ENCODE measurements around the gene ECSIT.
"Not testable (repeated sequence)": the region's sequence is repeated elsewhere in the genome, so short reads cannot be mapped to it uniquely, and the experiment has no call there.

Gene ECSIT, protein sequence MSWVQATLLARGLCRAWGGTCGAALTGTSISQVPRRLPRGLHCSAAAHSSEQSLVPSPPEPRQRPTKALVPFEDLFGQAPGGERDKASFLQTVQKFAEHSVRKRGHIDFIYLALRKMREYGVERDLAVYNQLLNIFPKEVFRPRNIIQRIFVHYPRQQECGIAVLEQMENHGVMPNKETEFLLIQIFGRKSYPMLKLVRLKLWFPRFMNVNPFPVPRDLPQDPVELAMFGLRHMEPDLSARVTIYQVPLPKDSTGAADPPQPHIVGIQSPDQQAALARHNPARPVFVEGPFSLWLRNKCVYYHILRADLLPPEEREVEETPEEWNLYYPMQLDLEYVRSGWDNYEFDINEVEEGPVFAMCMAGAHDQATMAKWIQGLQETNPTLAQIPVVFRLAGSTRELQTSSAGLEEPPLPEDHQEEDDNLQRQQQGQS

DNA sequence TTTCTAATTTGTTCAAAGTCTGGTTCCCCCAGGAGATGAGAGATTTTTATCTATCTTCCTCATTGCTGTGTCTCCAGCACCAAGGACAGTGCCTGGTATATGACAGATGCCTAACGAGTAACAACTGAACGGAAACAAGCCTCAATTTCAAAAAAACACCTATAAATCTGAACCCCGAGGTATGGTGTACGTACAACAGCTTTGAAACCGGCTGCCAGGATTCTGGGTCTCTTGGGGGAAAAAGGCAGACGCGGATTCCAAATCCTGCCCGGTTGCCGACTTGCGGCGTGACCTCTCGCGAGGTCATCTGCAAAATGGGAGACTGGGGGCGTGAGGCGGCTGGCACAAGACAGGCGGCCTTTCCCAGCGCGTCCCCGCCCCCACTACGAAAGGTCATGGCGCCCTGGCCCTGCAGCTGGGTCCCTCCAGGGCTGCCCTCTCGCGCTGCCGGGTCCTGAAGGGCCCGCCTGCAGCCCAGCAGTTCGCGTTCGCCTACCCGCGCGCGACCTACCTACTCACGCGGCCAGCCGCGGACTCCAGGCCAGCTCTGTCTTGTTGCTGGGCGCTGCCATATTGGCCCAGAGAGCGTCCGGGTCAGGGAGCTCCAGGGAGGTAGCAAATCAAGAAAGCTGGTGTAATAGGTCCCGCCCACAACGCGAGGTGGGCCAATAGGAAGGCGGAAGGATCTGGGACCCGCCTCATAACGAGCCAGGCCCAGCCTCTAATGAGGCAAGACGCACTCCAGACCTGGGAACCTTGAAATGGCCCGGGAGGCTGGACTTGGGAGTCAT, at the start of gene ECSIT:
ECSIT (minus strand) TSS at position 584 of the 791 bp plus-strand sequence. CDS start 9,964 bp downstream, outside the sequence.
- DNase-seq: peak; percentile 97 to 98

DNA sequence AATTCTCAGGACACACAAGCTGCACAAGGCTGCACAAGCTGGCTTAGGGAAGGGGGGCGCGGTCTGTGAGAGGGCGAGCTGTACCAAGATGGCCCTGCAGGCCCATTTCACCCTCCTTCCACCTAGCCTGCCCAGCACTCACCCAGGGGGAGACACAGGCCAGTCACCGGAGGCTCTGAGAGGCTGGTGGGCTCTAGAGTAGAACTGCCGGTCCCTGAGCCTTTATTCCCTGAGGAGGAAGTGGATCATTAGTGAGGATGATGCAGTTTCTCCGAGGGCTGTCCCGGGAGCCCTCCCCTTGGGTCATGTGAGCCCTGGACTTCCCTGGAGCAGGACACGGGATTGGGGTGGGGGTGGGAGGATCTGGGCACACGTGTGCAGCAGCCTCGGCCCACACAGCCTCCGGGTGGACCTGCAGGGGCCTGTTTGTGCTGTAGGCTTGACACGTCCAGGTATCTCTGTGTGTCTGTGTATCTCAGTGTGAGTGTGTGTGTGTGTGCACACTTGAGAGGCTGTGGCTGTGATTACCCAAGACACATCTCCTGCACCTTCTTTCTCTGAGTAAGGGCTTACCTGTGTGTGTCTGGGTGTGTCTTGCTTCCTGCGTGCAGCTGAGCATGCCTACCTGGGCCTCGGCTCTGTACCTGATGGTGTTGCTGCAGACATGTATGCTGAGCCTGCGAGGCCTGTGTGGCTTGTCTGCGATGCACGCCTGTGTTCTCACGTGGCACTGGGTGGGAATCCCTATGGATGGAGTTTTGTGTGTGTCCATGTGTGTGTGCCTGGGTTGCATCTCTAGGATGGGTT, 48.7 kb upstream of the ECSIT start, which contains the start of gene ACP5:
ACP5 (minus strand) TSS at position 195 of the 807 bp plus-strand sequence. CDS start 328 bp downstream, outside the sequence.
- DNase-seq: no peak

DNA sequence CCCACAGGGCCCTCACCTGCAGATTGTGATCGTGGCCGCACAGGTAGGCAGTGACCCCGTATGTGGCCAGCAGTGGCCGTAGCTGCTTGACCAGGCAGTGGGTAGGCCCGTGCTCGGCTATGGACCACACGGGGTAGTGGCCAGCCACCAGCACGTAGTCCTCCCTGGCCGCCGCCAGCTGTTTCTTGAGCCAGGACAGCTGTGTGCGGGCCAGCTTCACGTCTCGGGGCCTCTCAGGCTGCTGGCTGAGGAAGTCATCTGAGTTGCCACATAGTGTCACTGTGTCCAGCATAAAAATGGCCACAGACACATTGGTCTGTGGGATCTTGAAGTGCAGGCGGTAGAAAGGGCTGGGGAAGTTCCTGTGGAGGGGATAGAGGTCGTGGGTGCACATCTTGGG, 47.3 kb upstream of the ECSIT start:
- DNase-seq: no peak

DNA sequence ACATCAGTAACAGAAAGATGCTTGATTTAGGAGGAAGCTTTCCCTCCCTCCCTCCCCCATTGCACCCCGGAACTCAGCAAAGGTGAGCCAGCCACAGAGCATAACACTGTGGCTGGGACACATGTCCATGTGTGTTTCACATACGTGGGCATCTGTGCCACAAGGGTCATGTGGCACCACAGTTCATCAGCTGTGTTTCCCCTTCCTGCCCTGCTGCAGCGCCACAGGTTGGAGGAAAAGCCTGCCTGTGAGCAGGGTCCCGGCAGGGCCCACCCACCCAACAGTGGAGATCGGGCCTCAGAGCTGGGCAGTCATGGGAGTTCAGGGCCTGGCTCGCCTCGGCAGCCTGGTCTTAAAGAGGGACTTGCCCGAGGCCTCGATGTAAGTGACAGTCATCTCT, 45.8 kb upstream of the ECSIT start:
- no peak for DNase-seq

DNA sequence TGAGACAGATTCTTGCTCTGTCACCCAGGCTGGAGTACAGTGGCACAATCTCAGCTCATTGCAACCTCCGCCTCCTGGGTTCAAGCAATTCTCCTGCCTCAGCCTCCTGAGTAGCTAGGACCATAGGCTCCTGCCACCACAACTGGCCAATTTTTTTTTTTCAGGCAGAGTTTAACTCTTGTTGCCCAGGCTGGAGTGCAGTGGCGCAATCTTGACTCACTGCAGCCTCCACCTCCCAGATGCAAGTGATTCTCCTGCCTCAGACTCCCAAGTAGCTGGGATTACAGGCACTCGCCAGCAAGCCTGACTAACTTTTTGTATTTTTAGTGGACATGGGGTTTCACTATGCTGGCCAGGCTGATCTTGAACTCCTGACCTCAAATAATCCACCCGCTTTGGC, 44.8 kb upstream of the ECSIT start:
- DNase-seq: not testable (repeated sequence)

DNA sequence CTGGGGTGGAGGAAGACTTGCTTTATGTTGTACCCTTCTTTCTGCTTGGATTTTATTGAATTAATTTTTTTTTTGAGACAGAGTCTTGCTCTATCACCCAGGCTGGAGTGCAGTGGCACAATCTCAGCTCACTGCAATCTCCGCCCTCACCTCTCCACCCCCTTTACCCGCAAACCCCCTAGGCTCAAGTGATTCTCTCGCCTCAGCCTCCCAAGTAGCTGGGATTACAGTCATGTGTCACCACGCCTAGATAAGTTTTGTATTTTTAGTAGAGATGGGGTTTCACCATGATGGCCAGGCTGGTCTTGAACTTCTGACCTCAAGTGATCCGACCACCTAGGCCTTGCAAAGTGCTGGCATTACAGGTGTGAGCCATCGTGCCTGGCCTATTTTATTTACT, 44.4 kb upstream of the ECSIT start:
- DNase-seq: not testable (repeated sequence)

DNA sequence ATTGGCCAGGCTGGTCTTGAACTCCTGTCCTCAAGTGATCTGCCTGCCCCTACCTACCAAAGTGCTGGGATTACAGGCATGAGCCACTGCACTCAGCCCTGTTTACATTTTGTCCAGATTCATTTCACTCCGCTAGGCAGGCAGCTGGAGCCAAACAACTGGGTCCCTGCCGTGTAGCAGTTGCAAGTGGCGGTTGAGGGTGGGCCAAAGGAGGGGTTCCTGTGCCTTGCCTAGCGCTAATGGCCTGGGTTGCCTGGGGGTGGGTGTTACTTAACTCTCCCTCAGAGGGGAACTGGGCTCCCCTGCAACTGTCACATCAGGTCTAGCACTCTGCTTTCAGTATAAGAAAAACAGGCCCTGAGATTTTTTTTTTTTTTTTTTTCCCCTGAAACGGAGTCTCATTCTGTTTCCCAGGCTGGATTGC, 41.1 kb upstream of the ECSIT start:
- no peak for DNase-seq

DNA sequence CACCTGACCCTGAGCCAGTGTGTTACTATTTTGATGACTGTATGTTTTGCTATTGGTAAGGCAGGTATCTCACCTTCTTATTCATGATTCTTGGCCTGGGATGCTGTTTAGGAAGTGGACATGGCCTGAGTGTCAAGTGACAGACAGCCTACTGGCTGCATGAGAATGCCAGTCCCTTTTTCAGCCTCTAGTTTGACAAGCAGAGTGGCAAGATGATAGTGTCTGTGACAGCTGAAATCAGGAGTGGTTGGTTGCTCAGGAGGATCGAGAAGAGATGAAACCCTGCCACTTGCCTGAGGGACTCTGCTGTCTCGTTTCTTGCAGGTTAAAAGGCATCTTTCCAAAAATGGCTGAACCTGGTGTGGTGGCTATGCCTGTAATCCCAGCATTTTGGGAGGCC, 37.2 kb upstream of the ECSIT start:
- no peak for DNase-seq

DNA sequence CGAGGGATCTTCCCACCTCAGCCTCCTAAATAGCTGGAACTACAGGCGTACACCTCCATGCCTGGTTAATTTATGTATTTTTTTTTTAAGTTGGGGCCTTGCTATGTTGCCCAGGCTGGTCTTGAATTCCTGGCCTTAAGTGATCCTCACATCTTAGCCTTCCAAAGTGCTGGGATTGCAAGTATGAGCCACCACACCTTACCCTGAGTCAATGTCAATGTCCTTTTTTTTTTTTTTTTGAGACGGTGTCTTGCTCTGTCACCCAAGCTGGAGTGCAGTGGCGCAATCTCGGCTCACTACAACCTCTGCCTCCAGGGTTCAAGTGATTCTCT, 36.7 kb upstream of the ECSIT start:
- DNase-seq: not testable (repeated sequence)

DNA sequence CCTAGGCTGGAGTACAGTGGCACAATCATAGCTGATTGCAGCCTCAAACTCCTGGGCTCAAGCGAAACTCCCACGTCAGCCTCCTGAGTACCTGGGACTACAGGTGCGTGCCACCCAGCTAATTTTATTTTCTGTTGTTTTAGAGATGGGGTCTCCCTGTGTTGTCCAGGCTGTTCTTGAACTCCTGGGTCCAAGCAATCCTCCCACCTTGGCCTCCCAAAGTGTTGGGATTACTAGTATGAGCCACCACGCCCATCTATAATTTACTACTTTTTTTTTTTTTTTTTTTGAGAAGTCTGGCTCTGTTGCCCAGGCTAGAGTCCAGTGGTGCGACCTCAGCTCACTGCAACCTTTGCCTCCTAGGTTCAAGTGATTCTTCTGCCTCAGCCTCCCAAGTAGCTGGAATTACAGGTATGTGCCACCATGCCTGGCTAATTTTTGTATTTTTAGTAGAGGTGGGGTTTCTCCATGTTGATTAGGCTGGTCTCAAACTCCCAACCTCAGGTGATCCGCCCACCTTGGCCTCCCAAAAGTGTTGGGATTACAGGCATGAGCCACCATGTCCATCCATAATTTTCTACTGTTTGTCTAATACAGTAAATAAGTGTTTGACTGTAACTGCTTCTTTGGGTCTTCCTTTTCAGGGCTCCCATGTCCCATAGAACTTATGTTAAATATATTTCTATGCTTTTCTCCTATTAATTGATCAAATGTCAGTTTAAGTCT, 35.3 kb upstream of the ECSIT start:
- DNase-seq: not testable (repeated sequence)

DNA sequence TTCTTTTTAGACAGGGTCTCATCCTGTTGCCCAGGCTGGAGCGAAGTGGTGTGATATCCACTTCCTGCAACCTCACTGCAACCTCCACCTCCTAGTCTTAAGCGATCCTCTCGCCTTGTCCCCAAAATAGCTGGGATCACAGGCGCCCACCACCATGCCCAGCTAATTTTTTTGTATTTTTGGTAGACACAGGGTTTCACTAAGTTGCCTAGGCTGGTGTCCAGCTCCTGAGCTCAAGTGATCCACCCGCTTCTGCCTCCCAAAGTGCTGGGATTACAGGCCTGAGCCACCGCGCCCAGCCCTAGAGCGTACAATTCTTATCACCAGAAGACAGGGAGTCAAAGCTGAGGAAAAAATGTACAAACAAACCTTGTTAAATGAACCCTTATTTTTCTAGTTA, 34.6 kb upstream of the ECSIT start:
- DNase-seq: no peak

DNA sequence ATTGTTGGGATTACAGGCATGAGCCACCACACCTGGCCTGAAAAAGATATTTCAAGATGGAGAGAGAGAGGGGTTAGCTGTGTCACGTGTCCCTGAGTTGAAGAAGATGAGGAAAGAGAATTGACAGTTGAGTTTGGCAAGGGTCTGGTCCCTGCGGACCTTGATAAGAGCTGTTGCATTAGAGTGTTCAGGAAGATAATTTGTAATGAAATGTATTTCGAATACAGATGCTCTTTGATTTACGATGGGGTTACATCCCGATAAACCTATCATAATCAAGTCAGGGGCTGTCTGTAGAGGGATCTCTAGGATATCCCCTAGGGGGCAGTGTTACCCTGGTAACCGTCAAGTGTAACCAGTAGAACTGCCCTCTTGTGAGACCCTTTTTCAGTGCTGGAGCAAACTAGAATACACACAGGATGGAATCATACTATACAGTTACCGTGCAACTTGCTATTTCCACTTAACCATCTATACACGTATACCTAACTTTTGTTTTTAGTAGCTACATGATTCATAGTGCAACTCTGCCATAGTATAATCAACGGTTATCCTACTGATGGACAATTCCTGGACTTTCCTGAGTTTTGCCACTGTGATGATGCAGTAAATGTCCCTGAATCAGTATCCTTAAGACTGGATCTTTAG, 31.6 kb upstream of the ECSIT start:
- DNase-seq: peak; percentile 44 to 63

DNA sequence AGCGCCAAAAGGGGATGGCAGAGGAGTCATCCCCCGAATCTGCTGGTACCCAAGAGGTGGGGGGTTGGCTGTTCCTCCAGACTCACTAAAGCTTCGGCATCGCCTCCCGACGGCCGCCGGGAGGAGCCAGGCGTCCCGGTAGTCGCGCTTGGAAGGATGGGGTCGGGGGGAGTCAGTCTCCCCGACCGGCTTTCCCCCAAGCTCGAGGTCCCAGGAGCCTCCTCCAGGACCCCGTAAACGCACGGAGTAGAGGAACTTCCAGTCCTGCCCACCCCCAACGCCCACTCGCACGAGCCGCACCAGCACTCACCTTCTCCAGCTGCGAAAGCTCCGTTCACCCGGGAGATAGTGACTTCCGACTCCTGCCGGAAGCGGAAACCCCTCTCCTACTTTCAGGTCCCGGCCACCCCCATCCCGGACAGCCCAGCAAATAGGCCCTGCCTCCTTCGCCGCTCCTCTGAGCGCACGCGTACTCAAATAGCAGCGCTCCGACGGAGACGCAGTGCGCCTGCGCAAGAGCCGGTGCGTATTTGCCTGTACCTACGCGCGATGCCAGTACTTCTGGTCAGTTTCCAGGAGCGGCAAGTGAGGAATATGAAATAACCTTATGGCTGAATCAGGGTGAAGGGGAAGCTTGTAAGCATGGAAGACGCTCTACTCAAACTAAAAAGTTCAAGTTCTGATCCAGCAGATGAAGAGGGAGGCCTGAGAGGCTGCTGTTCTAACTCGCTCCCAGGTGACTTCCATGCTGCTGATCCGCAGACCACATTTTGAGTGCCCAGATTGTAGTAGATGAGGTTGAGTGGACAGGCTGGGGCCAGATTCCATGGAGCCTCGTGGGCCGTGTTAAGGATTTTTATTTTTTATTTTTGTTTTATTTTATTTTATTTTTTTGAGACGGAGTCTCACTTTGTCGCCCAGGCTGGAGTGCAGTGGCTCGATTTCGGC, 30.2 kb upstream of the ECSIT start, which contains the start of gene ELOF1:
ELOF1 (minus strand) TSS at position 350 of the 948 bp plus-strand sequence. CDS start 4,883 bp downstream, outside the sequence.
- peak; percentile 96 to 97 for DNase-seq

DNA sequence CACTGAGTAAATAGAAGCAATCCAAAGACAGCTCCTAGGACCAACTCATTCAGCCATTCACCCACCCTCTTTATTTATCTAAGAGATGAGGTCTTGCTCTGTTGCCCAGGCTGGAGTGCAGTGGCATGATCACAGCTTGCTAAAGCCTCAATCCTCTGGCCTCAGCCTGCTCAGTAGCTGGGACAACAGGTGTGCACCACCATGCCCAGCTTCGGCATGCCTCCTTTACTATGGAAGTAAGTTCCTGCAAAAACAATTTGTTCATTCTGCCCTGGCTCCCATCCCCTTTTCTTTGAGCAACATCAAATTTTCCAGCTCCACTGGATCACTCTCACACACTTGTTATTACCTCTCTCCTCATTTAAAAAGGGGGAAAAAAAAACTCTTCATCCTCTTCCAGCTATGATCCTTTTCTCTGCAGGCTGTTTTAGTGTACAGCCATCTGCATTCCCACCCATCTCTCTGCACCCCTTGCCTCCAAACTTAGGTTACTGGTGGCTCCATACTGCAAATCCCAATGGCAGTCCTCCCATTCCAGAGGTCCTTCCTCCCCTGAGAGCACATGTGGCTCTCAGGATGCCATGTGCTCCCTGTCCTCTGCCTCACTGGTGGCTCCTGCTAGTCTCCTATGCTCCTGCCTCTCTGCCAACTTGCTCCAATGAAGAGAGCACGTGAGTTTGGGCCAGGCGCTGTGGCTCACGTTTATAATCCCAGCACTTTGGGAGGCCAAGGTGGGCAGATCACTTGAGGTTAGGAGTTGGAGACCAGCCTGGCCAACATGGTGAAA, 27.9 kb upstream of the ECSIT start:
- no peak for DNase-seq

DNA sequence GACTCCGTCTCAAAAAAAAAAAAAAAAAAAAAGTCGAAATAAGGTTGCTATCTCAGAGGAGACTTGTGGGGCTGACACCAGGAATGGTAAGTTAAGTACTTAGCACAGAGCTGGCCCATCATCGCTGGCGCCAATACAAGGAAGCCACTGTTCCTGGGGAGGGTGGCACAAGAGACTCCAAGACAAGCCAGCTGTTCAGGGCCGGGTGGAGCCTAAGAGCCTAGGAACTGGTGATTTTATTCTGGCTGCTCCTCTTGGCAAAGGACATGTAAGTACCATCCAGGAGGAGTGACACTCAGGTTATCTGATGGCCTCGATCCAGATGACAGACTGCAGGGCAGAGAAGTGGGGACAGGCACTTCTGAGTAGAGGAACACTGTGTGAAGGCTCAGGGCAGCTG, 26.3 kb upstream of the ECSIT start:
- DNase-seq: no peak

DNA sequence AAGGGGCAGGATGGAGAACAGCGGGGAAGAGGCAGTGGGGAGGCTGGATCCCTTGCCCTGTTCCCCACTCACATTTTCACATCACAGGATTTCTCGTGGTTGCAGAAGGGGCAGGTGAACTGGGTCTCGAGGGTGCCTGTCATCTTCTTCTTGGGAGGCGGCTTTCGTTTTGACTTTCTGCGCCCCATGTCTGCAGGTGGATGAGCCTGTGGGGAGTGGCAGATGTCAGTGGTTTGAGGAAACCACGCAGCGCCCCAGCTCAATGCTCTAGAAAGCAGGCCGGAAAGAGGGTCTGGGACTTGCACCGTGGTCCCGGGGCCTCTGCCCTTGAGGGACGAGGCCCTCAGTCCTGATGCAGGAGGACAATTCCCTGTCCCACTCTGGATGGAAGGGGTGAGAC, 25.2 kb upstream of the ECSIT start:
- DNase-seq: no peak

DNA sequence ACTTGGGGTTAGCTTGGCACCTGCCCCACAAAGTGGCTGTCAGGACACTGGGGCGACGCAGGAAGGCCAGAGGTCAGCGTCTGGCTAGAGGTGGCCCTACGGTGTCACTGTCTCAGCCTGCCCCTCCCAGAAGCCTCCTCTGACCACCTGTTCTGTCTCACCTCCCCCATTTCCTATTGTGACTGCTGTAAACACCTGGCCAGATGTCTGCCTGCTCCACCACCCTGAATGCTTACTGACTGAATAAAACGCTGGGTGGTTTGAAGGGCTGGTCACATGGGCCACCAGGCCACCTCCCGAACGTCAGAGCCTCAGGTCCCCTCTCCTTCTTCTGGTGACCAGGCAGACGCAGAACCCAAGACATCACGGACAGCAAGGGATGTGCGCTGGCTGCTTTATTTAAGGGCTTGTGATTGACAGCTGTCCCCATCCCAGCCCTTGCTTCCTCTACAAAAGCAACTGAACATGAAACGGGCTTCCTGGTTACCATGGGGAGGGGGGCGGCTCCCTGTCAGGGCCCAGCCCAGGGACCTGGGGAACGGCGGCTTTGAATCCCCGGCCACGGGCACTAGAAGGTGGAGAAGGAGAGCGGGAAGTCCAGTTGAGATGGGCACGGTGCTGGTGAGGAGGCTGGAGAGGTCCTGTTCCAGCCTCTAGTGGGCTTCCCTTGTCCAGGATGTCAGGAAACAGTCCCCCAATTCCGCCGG, 23.9 kb upstream of the ECSIT start:
- no peak for DNase-seq

DNA sequence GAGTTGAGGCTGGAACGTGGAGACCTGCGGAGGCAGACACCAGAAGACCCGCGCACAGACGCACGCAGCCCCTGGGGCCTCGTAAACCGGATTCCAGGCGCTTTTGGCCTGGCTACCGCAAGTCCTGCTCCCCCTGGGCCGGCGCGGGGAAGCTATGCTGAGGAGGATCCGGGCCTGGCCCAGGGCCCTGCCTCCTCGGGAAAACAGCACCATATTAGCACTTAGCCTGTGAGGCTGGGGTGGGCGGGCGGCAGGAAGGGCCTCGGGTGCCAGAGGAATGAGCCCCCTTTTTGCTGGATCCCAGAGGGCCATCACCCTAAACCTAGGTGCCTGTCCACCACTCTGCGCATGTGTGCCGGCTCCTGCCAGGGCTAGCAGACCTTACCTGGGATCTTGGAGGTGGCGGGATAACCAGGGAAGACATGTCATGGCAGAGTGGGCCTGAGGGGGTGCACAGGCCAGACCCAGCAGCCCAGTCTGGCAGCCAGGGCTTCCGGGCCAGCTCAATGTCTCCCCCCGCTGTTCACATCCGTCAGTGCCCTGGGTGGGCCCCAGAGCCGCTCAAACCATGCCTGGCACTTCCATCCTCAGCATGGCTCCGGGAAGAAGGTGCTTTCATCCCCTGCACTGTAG, 22.8 kb upstream of the ECSIT start:
- DNase-seq: peak in 1 of 2 experiments; percentile 25

DNA sequence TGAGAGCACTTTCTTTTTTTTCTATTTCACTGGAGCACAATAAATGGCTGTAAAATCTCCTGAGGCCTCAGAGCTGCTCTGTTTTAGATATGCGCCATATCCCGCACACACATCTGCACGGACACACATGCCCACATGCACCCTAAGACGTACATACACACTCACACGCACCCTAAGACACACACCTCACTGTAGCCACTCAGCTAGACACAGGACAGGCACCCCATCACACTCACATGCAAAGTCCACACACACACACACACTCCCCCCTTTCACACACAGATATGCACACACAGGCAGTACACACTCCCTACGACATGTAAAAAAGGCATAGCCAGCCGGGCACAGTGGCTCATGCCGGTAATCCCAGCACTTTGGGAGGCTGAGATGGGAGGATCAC, 21.3 kb upstream of the ECSIT start:
- no peak for DNase-seq

All from SW 1271 (cell line).